SK-N-SH (cell line): ENCODE data around the gene ALPI. TPM values are rescaled to one million over a fixed set of nuclear protein-coding genes. Genes with fewer than 3 reads are reported as not detected.

Experiments
- CTCF ChIA-PET: fragments of 300-600, 350-600 bp; formaldehyde crosslinking; extraction: SDS; loops from one replicate; lab custom pipeline; 2021; lab: Yijun Ruan, JAX
- POLR2A ChIA-PET: fragments of 350-600 bp; sonication (Branson Sonifier 250); formaldehyde crosslinking; extraction: SDS; loops from one replicate; lab custom pipeline; 2020; ENCODE audit warnings: antibody characterized with exemption, inconsistent platforms; lab: Yijun Ruan, JAX
- DNase-seq: peaks from one replicate; pipeline ENCODE4 v3.0.0; 2012
- H2AFZ ChIP-seq: fragments of 200-600 bp; sonication (generic); 2 replicates; pipeline ENCODE4 v1.8.1; 2016; ENCODE audit warnings: antibody characterized with exemption, mild to moderate bottlenecking, low read depth
- H3F3A ChIP-seq: fragments of 200-600 bp; sonication (generic); replicated peaks from 2 replicates; pipeline ENCODE3; 2016; ENCODE audit warnings: antibody characterized with exemption, mild to moderate bottlenecking; ENCODE audit not compliant: insufficient read depth
- H3K27ac ChIP-seq, 2 experiments: fragments of 200-500 bp in 1 of 2; fragments of 200-600 bp in 1 of 2; sonication (Bioruptor generic) in 1 of 2; sonication (generic), shearing (Covaris generic) in 1 of 2; 2 replicates each; pipeline versions ENCODE4 v1.5.1 to v1.6.1; 2014 to 2016; ENCODE audit warnings: low read depth in 2 of 2, inconsistent platforms in 1 of 2, low read length in 1 of 2, mild to moderate bottlenecking in 1 of 2, mixed read lengths in 1 of 2
- H3K27me3 ChIP-seq: fragments of 200-600 bp; sonication (generic), shearing (Covaris generic); 2 replicates; pipeline ENCODE4 v1.6.1; 2016; ENCODE audit warnings: mixed run types; ENCODE audit not compliant: insufficient read depth
- H3K36me3 ChIP-seq, 2 experiments: fragments of 200-500 bp in 1 of 2; fragments of 200-600 bp in 1 of 2; sonication (Bioruptor generic) in 1 of 2; sonication (generic) in 1 of 2; replicated peaks in 1 of 2; 2 replicates each; pipeline versions ENCODE3 to v1.5.1; 2014 to 2016; ENCODE audit warnings: low read length in 1 of 2, mild to moderate bottlenecking in 1 of 2; ENCODE audit not compliant: insufficient read depth in 2 of 2, control insufficient read depth in 1 of 2
- H3K4me1 ChIP-seq, 2 experiments: fragments of 200-500 bp in 1 of 2; fragments of 200-600 bp in 1 of 2; sonication (Bioruptor generic) in 1 of 2; sonication (generic), shearing (Covaris generic) in 1 of 2; 2 replicates each; pipeline versions ENCODE4 v1.5.1 to v1.6.1; 2014 to 2016; ENCODE audit warnings: low read depth in 1 of 2, low read length in 1 of 2, mixed run types in 1 of 2; ENCODE audit not compliant: insufficient read depth in 2 of 2, control insufficient read depth in 1 of 2
- H3K4me2 ChIP-seq: fragments of 200-600 bp; sonication (generic), shearing (Covaris generic); 2 replicates; pipeline ENCODE4 v1.6.1; 2017; ENCODE audit warnings: mixed run types
- H3K4me3 ChIP-seq, 2 experiments: fragments of 200-500 bp in 1 of 2; fragments of 200-600 bp in 1 of 2; sonication (Bioruptor generic) in 1 of 2; sonication (generic), shearing (Covaris generic) in 1 of 2; 2 replicates each; pipeline versions ENCODE4 v1.5.1 to v1.8.1; 2014 to 2016; ENCODE audit warnings: low read depth in 2 of 2, inconsistent platforms in 1 of 2, low read length in 1 of 2, mild to moderate bottlenecking in 1 of 2, mixed read lengths in 1 of 2, moderate library complexity in 1 of 2
- H3K79me2 ChIP-seq: fragments of 200-600 bp; sonication (generic); 2 replicates; pipeline ENCODE4 v1.8.1; 2017; ENCODE audit warnings: mild to moderate bottlenecking; ENCODE audit not compliant: insufficient read depth
- H3K9ac ChIP-seq: fragments of 200-600 bp; sonication (generic); 2 replicates; pipeline ENCODE4 v1.6.1; 2017; ENCODE audit warnings: mixed run types
- H3K9me2 ChIP-seq: fragments of 200-600 bp; sonication (generic); 2 replicates; pipeline ENCODE4 v1.6.1; 2017; ENCODE audit warnings: mixed run types
- H3K9me3 ChIP-seq: fragments of 200-600 bp; sonication (generic); 2 replicates; pipeline ENCODE4 v1.6.1; 2017; ENCODE audit warnings: mixed run types, mild to moderate bottlenecking, moderate library complexity
- H4K20me1 ChIP-seq: fragments of 200-600 bp; sonication (generic); 2 replicates; pipeline ENCODE4 v1.6.1; 2017; ENCODE audit warnings: mild to moderate bottlenecking, mixed run types; ENCODE audit not compliant: insufficient read depth
- ELF1 ChIP-seq: IDR thresholded peaks from 2 replicates; pipeline ENCODE4 v1.4.0; 2012
- EP300 ChIP-seq, 2 experiments: IDR thresholded peaks; 2 replicates each; pipeline versions ENCODE4 v1.4.0 to v1.6.1; 2012; ENCODE audit warnings: borderline replicate concordance in 1 of 2, low read depth in 1 of 2, low read length in 1 of 2
- FOSL2 ChIP-seq: IDR thresholded peaks from 2 replicates; pipeline ENCODE4 v1.4.0; 2012; ENCODE audit warnings: low read depth, mild to moderate bottlenecking, moderate library complexity, borderline replicate concordance
- FOXM1 ChIP-seq: IDR thresholded peaks from 2 replicates; pipeline ENCODE4 v1.4.0; 2012; ENCODE audit warnings: low read depth, mild to moderate bottlenecking
- POLR2AphosphoS5 ChIP-seq: IDR thresholded peaks from 2 replicates; pipeline ENCODE4 v1.6.1; 2012; ENCODE audit warnings: low read depth, low read length
- REST ChIP-seq: IDR thresholded peaks from 2 replicates; pipeline ENCODE4 v1.6.1; 2012; ENCODE audit warnings: mild to moderate bottlenecking, low read depth, low read length, moderate library complexity
- RFX5 ChIP-seq: IDR thresholded peaks from 2 replicates; pipeline ENCODE4 v1.6.1; 2012; ENCODE audit warnings: mild to moderate bottlenecking, improper control_type of control experiment, low read length
- RXRA ChIP-seq: IDR thresholded peaks from 2 replicates; pipeline ENCODE4 v1.4.0; 2012; ENCODE audit warnings: low read depth, mild to moderate bottlenecking, borderline replicate concordance
- SMC3 ChIP-seq: IDR thresholded peaks from 2 replicates; pipeline ENCODE4 v1.6.1; 2012; ENCODE audit warnings: low read depth, low read length, improper control_type of control experiment
- TCF12 ChIP-seq: IDR thresholded peaks from 2 replicates; pipeline ENCODE4 v1.4.0; 2012
- USF1 ChIP-seq: IDR thresholded peaks from 2 replicates; pipeline ENCODE4 v1.4.0; 2012; ENCODE audit warnings: low read depth, borderline replicate concordance
- USF2 ChIP-seq: fragments of 150-350 bp; IDR thresholded peaks from 2 replicates; pipeline ENCODE4 v1.6.1; 2017; ENCODE audit warnings: antibody characterized with exemption, low read length, low read depth, borderline replicate concordance
- ZBTB33 ChIP-seq: IDR thresholded peaks from 2 replicates; pipeline ENCODE4 v1.4.0; 2012; ENCODE audit warnings: low read depth, borderline replicate concordance
- WGBS: methylation state at CpG from one replicate; pipeline ENCODE4 v1.1.6; 2017; ENCODE audit warnings: low lambda C conversion rate; 5-methylcytosine and 5-hydroxymethylcytosine counted together
- polyA plus RNA-seq, 3 experiments: library from polyadenylated mRNA; depleted of rRNA; stranded (reverse); fragments of >200 nt; gene quantifications; 2 replicates each; pipeline ENCODE4 v1.2.3, GENCODE V29; 2012

The ALPI gene
- polyA plus RNA-seq, 1 of the 3 experiments (the other 2 are of a cell fraction) = not detected

- Histone ChIP-seq H3K9me3 (no peaks in the 10 kb centered on the region), H3K9me2 (no peaks in the 10 kb centered on the region), H3K36me3 (no peaks in the 10 kb centered on the region), H3K4me3 (no peak overlapping the region), H3K79me2 (no peaks in the 10 kb centered on the region), H2AFZ (no peak overlapping the region), H3K9ac (no peak overlapping the region), H3F3A (peaks cover 3% of the 10 kb centered on the region), H3K4me2 (no peak overlapping the region), H3K27me3 (peaks cover 11% of the 10 kb centered on the region; the same call in 1 of the 2 replicates), H3K27ac (no peak overlapping the region), H4K20me1 (no peaks in the 10 kb centered on the region), H3K4me1 (no peaks in the 10 kb centered on the region)
- POLR2A ChIA-PET = no interaction called here
- WGBS = 85% methylated on average over 11 of the region's 18 CpGs
- peak; percentile 5 for DNase-seq
- CTCF ChIA-PET = interaction anchor here (1.0 to 4.6 kb wide), 7 partner anchors 10 to 58 kb away, joined by 3 to 36 read pairs (median 5); no protein-coding TSS in a partner anchor
- no peak for TF ChIP-seq USF1
Observed at GRCh38 chr2:232463701-232464543, 8.0 kb downstream of the ALPI start.

GRCh38 chr2:232464544-232464885 is 8.6 kb downstream of the ALPI start:
- Histone ChIP-seq H3K27me3 (peaks cover 13% of the 10 kb centered on the region; the same call in 1 of the 2 replicates), H3K4me1 (no peaks in the 10 kb centered on the region), H3K27ac (no peak overlapping the region), H4K20me1 (no peaks in the 10 kb centered on the region), H3K9me2 (no peaks in the 10 kb centered on the region), H3K9me3 (no peaks in the 10 kb centered on the region), H3K79me2 (no peaks in the 10 kb centered on the region), H3F3A (peaks cover 3% of the 10 kb centered on the region), H2AFZ (no peak overlapping the region), H3K4me2 (no peak overlapping the region), H3K36me3 (no peaks in the 10 kb centered on the region), H3K4me3 (no peak overlapping the region), H3K9ac (no peak overlapping the region)
- peak; percentile 37 for DNase-seq
- TF ChIP-seq TCF12 = no peak
- no peak for TF ChIP-seq SMC3
- TF ChIP-seq ZBTB33 = no peak
- TF ChIP-seq REST = no peak
- no peak for TF ChIP-seq EP300 (IDR thresholded peaks at IDR 0.05; ENCODE audit: borderline replicate concordance in 1 of 2, low read depth in 1 of 2, low read length in 1 of 2)
- no peak for TF ChIP-seq USF2
- TF ChIP-seq RFX5 = no peak
- TF ChIP-seq FOSL2 = no peak
- no peak for TF ChIP-seq ELF1
- no peak for TF ChIP-seq POLR2AphosphoS5
- no peak for TF ChIP-seq FOXM1
- no peak for TF ChIP-seq RXRA
- POLR2A ChIA-PET = no interaction called here
- WGBS = no CpG with 5 or more reads among the region's 3 CpGs
- CTCF ChIA-PET = interaction anchor here (0.8 to 4.6 kb wide), 6 partner anchors 9 to 138 kb away, joined by 3 to 36 read pairs (median 5); no protein-coding TSS in a partner anchor
